GM12878 (cell line): Measurements from ENCODE around the gene FOS. TPM values are rescaled to one million over a fixed set of nuclear protein-coding genes. Genes with fewer than 3 reads are reported as not detected.

Source experiments
- ATAC-seq: fragments of 200-7000 bp; cut with Tn5 transposase; 3 replicates; pipeline ENCODE4 v1.9.1; 2020; ENCODE audit warnings: mild to moderate bottlenecking, moderate library complexity
- BruUV-seq: library from RNA; stranded (reverse); fragments of 400-500 nt; replicated peaks from 2 replicates; lab custom pipeline; 2021; lab: Mats Ljungman, UMichigan
- CTCF ChIA-PET: fragments of 300-600 bp; sonication (Branson Sonifier 250); formaldehyde crosslinking; extraction: SDS; loops from one replicate; lab custom pipeline; 2021; ENCODE audit warnings: inconsistent platforms; lab: Yijun Ruan, JAX
- POLR2A ChIA-PET: fragments of 350-600 bp; formaldehyde crosslinking; extraction: SDS; loops from one replicate; lab custom pipeline; 2021; ENCODE audit warnings: inconsistent platforms; lab: Charles Lee
- RAD21 ChIA-PET: fragments of 300-600 bp; sonication (Branson Sonifier 250); formaldehyde crosslinking; loops from one replicate; lab custom pipeline; 2023; ENCODE audit warnings: antibody characterized with exemption; ENCODE audit not compliant: unreplicated experiment; lab: Charles Lee
- SMC1A ChIA-PET: fragments of 300-600 bp; sonication (Branson Sonifier 250); formaldehyde crosslinking; loops from one replicate; lab custom pipeline; 2023; ENCODE audit not compliant: unreplicated experiment, uncharacterized antibody; lab: Charles Lee
- DNase-seq: peaks from one replicate; pipeline ENCODE4 v3.0.0-alpha.2; 2011; ENCODE audit warnings: low read depth, low spot score
- FAIRE-seq: peaks from 3 replicates; lab custom pipeline; 2011; peaks lifted over from hg19 to GRCh38; lab: Jason Lieb, UNC
- H2AFZ ChIP-seq: 2 replicates; pipeline ENCODE4 v1.6.0; 2011; ENCODE audit warnings: low read depth, low read length, control low read depth; ENCODE audit not compliant: control insufficient read depth
- H3K27ac ChIP-seq: 2 replicates; pipeline ENCODE4 v1.5.1; 2011; ENCODE audit warnings: control low read depth; ENCODE audit not compliant: control insufficient read depth, insufficient read depth
- H3K27me3 ChIP-seq, 2 experiments: replicated peaks in 1 of 2; 2 replicates each; pipeline versions ENCODE4 v1.6.0 to v1.6.1; 2011; ENCODE audit warnings: low read length in 1 of 2; ENCODE audit not compliant: control insufficient read depth in 2 of 2, insufficient read depth in 2 of 2
- H3K36me3 ChIP-seq, 2 experiments: 2 replicates each; pipeline ENCODE4 v1.5.1; 2011; ENCODE audit warnings: low read length in 1 of 2; ENCODE audit not compliant: control insufficient read depth in 2 of 2, insufficient read depth in 2 of 2
- H3K4me1 ChIP-seq: 2 replicates; pipeline ENCODE4 v1.6.1; 2011; ENCODE audit warnings: mild to moderate bottlenecking, low read length, moderate library complexity, mixed read lengths; ENCODE audit not compliant: control insufficient read depth, insufficient read depth
- H3K4me2 ChIP-seq: 2 replicates; pipeline ENCODE4 v1.6.0; 2011; ENCODE audit warnings: control low read depth; ENCODE audit not compliant: control insufficient read depth, insufficient read depth
- H3K4me3 ChIP-seq: fragments of 200-600 bp; sonication (generic); 2 replicates; pipeline ENCODE4 v1.5.1; 2016
- H3K79me2 ChIP-seq: 2 replicates; pipeline ENCODE4 v1.6.0; 2011; ENCODE audit warnings: low read length; ENCODE audit not compliant: control insufficient read depth, insufficient read depth
- H3K9ac ChIP-seq: 2 replicates; pipeline ENCODE4 v1.8.0; 2011; ENCODE audit warnings: low read length, control low read depth, mixed read lengths; ENCODE audit not compliant: control insufficient read depth, insufficient read depth
- H3K9me3 ChIP-seq: replicated peaks from 3 replicates; pipeline ENCODE4 v1.5.1; 2011; ENCODE audit warnings: mild to moderate bottlenecking, low read length; ENCODE audit not compliant: control insufficient read depth, insufficient read depth
- H4K20me1 ChIP-seq: 2 replicates; pipeline ENCODE4 v1.6.0; 2011; ENCODE audit not compliant: control insufficient read depth, insufficient read depth
- ASH2L ChIP-seq: fragments of 300-600, 200-600 bp; sonication (generic); IDR thresholded peaks from 2 replicates; pipeline ENCODE4 v1.6.1; 2017; ENCODE audit warnings: low read depth, mild to moderate bottlenecking, borderline replicate concordance
- BRCA1 ChIP-seq: IDR thresholded peaks from 2 replicates; pipeline ENCODE4 v1.6.1; 2011; ENCODE audit warnings: low read depth, low read length, improper control_type of control experiment
- DPF2 ChIP-seq: fragments of 450-650 bp; IDR thresholded peaks from 2 replicates; pipeline ENCODE4 v1.6.1; 2017; ENCODE audit warnings: mild to moderate bottlenecking
- ESRRA ChIP-seq: IDR thresholded peaks from 2 replicates; pipeline ENCODE4 v1.6.1; 2012; ENCODE audit warnings: mild to moderate bottlenecking, low read length, improper control_type of control experiment
- FOS ChIP-seq: IDR thresholded peaks from 3 replicates; pipeline ENCODE4 v1.6.1; 2011; ENCODE audit warnings: borderline replicate concordance; ENCODE audit not compliant: insufficient read length; ENCODE audit errors: extremely low read depth
- FOXM1 ChIP-seq: IDR thresholded peaks from 2 replicates; pipeline ENCODE4 v1.6.1; 2012; ENCODE audit warnings: low read depth, mild to moderate bottlenecking, inconsistent platforms, low read length, moderate library complexity
- HDGF ChIP-seq: fragments of 450-650 bp; IDR thresholded peaks from 2 replicates; pipeline ENCODE4 v1.6.1; 2016; ENCODE audit warnings: antibody characterized with exemption
- NRF1 ChIP-seq: conservative IDR thresholded peaks from 2 replicates; pipeline ENCODE4 v1.6.1; 2011; ENCODE audit warnings: mild to moderate bottlenecking, low read depth, low read length, improper control_type of control experiment
- SREBF2 ChIP-seq: IDR thresholded peaks from 2 replicates; pipeline ENCODE4 v1.6.1; 2012; ENCODE audit warnings: mild to moderate bottlenecking, low read length
- SRF ChIP-seq, 2 experiments: IDR thresholded peaks; 2 replicates each; pipeline ENCODE4 v1.6.1; 2011; ENCODE audit warnings: low read depth in 2 of 2, low read length in 2 of 2, mild to moderate bottlenecking in 1 of 2, moderate library complexity in 1 of 2
- ZNF274 ChIP-seq: IDR thresholded peaks from one replicate; pipeline ENCODE4 v1.8.0; 2011; ENCODE audit not compliant: insufficient read length, insufficient read depth
- ZNF622 ChIP-seq: fragments of 450-650 bp; IDR thresholded peaks from 2 replicates; pipeline ENCODE4 v1.6.1; 2017; ENCODE audit warnings: mild to moderate bottlenecking, inconsistent platforms
- WGBS: methylation state at CpG from one replicate; pipeline ENCODE4 v1.1.6; 2016; ENCODE audit warnings: low lambda C conversion rate; ENCODE audit not compliant: insufficient replicate concordance, insufficient coverage; ENCODE audit errors: missing lambda C conversion rate; 5-methylcytosine and 5-hydroxymethylcytosine counted together
- in situ Hi-C: fragments of 300-500 bp; cut with MboI; formaldehyde crosslinking; loops from 9 replicates; pipeline ENCODE4 v1.14.3; 2018; ENCODE audit warnings: mixed read lengths
- intact Hi-C: fragments of 100-400 bp; cut with micrococcal nuclease; formaldehyde crosslinking; loops from one replicate; pipeline ENCODE4 v1.14.2; 2022; ENCODE audit not compliant: unreplicated experiment
- polyA plus RNA-seq, 11 experiments: library from polyadenylated mRNA; depleted of rRNA in 4 of 11; unstranded in 6 of 11; stranded (reverse) in 5 of 11; fragments of >200 nt; fragmentation: Nextera tagmentation in 4 of 11; fragmentation: Illumina TruSeq in 1 of 11; extraction: Ambion mirVana in 4 of 11; extraction: Trizol in 1 of 11; gene quantifications; 1 replicate in 1 of 11; 2 replicates in 10 of 11; pipeline versions ENCODE4 v1.2.1 to v1.2.3, GENCODE V29; 2011 to 2016; ENCODE audit warnings: inconsistent platforms in 2 of 11, missing spikeins in 2 of 11, low read depth in 1 of 11
- total RNA-seq, 4 experiments: library from RNA; depleted of rRNA in 3 of 4; stranded (reverse); fragments of >200 nt in 3 of 4; fragmentation: Illumina TruSeq in 1 of 4; extraction: Trizol in 1 of 4; gene quantifications; 2 replicates each; pipeline versions ENCODE4 v1.2.1 to v1.2.3, GENCODE V29; 2013 to 2021
- TF ChIP-seq, protein P1 (sequence below), 3 experiments: IDR thresholded peaks in 2 of 3; conservative IDR thresholded peaks in 1 of 3; 2 replicates each; pipeline ENCODE4 v1.5.1; 2011; ENCODE audit warnings: low read depth in 3 of 3, low read length in 3 of 3, mild to moderate bottlenecking in 3 of 3, control low read depth in 2 of 3, moderate library complexity in 2 of 3, inconsistent platforms in 1 of 3, mixed read lengths in 1 of 3; ENCODE audit not compliant: control insufficient read depth in 2 of 3, insufficient read depth in 1 of 3; ENCODE audit errors: extremely low read depth in 1 of 3
- TF ChIP-seq, protein P2 (sequence below): fragments of 450-650 bp; IDR thresholded peaks from 2 replicates; pipeline ENCODE4 v1.6.1; 2016; ENCODE audit warnings: mild to moderate bottlenecking
- TF ChIP-seq, protein P3 (sequence below): IDR thresholded peaks from 2 replicates; pipeline ENCODE4 v1.6.1; 2011; ENCODE audit warnings: low read depth, mild to moderate bottlenecking, low read length, moderate library complexity, borderline replicate concordance; ENCODE audit errors: extremely low read depth
- TF ChIP-seq, protein P4 (sequence below): IDR thresholded peaks from 2 replicates; pipeline ENCODE4 v1.6.1; 2012; ENCODE audit warnings: low read depth, low read length, improper control_type of control experiment

Gene FOS
- total and polyA plus RNA-seq, 10 of the 15 experiments (the other 5 are each of a cell fraction or from before 2014, with no cell fraction given): 0.02 to 0.95 (median 0.38) TPM

DNA sequence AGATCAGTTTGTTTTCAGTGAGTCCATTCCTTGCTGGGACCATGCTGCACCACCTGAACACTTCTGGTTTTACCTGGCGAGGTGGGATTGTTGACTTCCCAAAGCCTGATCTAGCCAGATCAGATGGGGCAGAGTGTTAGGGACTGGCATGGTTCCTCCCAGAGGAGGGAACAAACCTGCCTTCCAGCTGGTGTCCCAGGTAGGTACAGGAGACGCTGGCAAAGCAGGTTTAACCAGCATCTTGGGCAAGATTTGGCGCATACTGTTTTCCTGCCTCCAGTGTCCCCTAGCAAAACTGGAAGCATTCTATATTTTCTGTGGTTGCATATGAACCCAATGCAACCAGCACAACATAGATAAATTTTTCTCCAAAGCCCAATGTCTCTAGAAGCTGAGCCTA, 14.6 kb upstream of the FOS start:
- H3K4me3 ChIP-seq: no peak overlapping the region
- H2AFZ ChIP-seq: no peak overlapping the region
- FAIRE-seq (no peak), ATAC-seq (no peak)
- CTCF ChIA-PET: no interaction called here
- TF ChIP-seq DPF2 (no peak), ESRRA (no peak), FOS (no peak), FOXM1 (no peak), HDGF (no peak), ASH2L (no peak), SRF (IDR thresholded peaks at IDR 0.05; ENCODE audit: low read depth in 2 of 2, low read length in 2 of 2) (no peak), BRCA1 (no peak), SREBF2 (no peak), NRF1 (no peak), ZNF274 (no peak), ZNF622 (no peak)
- TF ChIP-seq, protein P1, sequence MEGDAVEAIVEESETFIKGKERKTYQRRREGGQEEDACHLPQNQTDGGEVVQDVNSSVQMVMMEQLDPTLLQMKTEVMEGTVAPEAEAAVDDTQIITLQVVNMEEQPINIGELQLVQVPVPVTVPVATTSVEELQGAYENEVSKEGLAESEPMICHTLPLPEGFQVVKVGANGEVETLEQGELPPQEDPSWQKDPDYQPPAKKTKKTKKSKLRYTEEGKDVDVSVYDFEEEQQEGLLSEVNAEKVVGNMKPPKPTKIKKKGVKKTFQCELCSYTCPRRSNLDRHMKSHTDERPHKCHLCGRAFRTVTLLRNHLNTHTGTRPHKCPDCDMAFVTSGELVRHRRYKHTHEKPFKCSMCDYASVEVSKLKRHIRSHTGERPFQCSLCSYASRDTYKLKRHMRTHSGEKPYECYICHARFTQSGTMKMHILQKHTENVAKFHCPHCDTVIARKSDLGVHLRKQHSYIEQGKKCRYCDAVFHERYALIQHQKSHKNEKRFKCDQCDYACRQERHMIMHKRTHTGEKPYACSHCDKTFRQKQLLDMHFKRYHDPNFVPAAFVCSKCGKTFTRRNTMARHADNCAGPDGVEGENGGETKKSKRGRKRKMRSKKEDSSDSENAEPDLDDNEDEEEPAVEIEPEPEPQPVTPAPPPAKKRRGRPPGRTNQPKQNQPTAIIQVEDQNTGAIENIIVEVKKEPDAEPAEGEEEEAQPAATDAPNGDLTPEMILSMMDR (IDR thresholded peaks at IDR 0.05 in 2 of 3, conservative IDR thresholded peaks at IDR 0.05 in 1 of 3; ENCODE audit: control insufficient read depth in 2 of 3, extremely low read depth in 1 of 3, insufficient read depth in 1 of 3, low read depth in 3 of 3, low read length in 3 of 3): no peak
- TF ChIP-seq, protein P2, sequence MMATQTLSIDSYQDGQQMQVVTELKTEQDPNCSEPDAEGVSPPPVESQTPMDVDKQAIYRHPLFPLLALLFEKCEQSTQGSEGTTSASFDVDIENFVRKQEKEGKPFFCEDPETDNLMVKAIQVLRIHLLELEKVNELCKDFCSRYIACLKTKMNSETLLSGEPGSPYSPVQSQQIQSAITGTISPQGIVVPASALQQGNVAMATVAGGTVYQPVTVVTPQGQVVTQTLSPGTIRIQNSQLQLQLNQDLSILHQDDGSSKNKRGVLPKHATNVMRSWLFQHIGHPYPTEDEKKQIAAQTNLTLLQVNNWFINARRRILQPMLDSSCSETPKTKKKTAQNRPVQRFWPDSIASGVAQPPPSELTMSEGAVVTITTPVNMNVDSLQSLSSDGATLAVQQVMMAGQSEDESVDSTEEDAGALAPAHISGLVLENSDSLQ: no peak
- TF ChIP-seq, protein P3, sequence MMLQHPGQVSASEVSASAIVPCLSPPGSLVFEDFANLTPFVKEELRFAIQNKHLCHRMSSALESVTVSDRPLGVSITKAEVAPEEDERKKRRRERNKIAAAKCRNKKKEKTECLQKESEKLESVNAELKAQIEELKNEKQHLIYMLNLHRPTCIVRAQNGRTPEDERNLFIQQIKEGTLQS: no peak
- TF ChIP-seq, protein P4, sequence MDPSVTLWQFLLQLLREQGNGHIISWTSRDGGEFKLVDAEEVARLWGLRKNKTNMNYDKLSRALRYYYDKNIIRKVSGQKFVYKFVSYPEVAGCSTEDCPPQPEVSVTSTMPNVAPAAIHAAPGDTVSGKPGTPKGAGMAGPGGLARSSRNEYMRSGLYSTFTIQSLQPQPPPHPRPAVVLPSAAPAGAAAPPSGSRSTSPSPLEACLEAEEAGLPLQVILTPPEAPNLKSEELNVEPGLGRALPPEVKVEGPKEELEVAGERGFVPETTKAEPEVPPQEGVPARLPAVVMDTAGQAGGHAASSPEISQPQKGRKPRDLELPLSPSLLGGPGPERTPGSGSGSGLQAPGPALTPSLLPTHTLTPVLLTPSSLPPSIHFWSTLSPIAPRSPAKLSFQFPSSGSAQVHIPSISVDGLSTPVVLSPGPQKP: no peak
- TF ChIP-seq, all 136 proteins: peak for 0
- Histone ChIP-seq H4K20me1 (no peaks in the 10 kb centered on the region), H3K36me3 (no peaks in the 10 kb centered on the region), H3K4me1 (peaks cover 6% of the 10 kb centered on the region), H3K9ac (no peak overlapping the region), H3K79me2 (no peaks in the 10 kb centered on the region), H3K4me2 (no peak overlapping the region), H3K27ac (no peak overlapping the region), H3K27me3 (peaks cover 1 to 4% of the 10 kb centered on the region in 2 experiments; a peak in 2 of 4 replicates), H3K9me3 (no peaks in the 10 kb centered on the region)
- no peak for DNase-seq
- intact Hi-C loops (no loop called here), in situ Hi-C loops (loop anchor here (25.0 kb wide), 1 partner anchor 1502 kb away; a partner anchor contains a TSS)
- ChIA-PET POLR2A (interaction anchor here (0.6 kb wide), 1 partner anchor 1061 kb away, joined by 3 read pairs; no protein-coding TSS in a partner anchor), SMC1A (no interaction called here), RAD21 (no interaction called here)
- WGBS: 58% methylated on average over 3 of the region's 3 CpGs
- no TSS peak for BruUV-seq
